IMR-90 (cell line): Measurements from ENCODE around the gene KRT7. TPM values are rescaled to one million over a fixed set of nuclear protein-coding genes. Genes with fewer than 3 reads are reported as not detected.

Source experiments
- MAZ ChIP-seq: IDR thresholded peaks from 2 replicates; pipeline ENCODE4 v1.6.1; 2012; ENCODE audit warnings: low read depth, mild to moderate bottlenecking, low read length, improper control_type of control experiment, moderate library complexity, borderline replicate concordance
- polyA plus RNA-seq, 3 experiments: library from polyadenylated mRNA; depleted of rRNA; stranded (reverse); fragments of >200 nt; gene quantifications; 2 replicates each; pipeline ENCODE4 v1.2.3, GENCODE V29; 2012; ENCODE audit warnings: low replicate concordance in 1 of 3
- total RNA-seq: library from RNA; depleted of rRNA; stranded (reverse); fragments of >200 nt; gene quantifications from 2 replicates; pipeline ENCODE4 v1.2.3, GENCODE V29; 2012
- TF ChIP-seq, protein P1 (sequence below): fragments of 150-350 bp; IDR thresholded peaks from 2 replicates; pipeline ENCODE4 v1.6.1; 2016; ENCODE audit warnings: low read depth, mild to moderate bottlenecking, low read length, moderate library complexity, borderline replicate concordance

The KRT7 gene
- total and polyA plus RNA-seq, 2 of the 4 experiments (the other 2 are of a cell fraction), result 0.54 to 1.7 TPM

DNA sequence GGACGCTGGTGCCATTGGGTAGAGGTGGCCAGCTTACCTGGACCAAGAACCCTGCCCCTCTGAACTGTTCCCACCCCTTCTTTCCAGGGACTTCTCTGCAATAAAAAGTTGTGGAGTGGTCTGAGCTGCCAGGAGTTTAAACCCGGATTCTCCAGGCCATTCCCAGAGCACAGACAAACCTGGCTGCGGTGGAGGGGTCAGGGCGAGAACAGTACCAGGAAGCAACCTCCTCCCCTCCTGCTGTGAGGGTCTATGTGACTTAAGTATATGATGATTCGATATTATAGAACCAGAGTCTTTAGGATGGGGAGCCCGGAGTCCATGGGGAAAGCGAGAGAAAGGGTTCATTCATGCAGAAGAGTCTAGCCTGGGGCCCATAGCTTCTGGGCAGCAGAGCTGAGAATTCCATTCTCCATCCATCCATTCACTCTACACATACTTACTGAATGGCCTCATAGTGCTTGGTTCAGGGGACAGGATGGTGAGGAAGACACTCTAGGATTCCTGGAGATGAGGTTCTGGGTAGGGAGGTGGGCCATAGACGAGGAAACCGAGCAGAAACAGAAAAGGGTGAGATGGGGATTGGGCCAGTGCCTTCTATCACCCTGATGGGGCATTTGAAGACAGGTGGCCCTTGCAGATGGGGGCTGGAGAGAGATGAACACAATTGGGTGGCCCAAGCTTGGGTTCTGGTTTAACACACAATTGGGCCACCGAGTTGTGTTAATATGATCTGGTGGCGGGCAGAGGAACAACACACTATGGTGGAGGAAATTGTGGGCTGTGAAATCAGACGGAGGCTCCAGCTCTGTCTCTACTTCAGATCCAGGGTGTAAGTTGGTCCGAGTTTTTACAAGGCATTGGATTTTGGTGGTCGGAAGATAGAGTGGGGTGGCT, 46.6 kb downstream of the KRT7 start (continued):
- TF ChIP-seq, protein P1, sequence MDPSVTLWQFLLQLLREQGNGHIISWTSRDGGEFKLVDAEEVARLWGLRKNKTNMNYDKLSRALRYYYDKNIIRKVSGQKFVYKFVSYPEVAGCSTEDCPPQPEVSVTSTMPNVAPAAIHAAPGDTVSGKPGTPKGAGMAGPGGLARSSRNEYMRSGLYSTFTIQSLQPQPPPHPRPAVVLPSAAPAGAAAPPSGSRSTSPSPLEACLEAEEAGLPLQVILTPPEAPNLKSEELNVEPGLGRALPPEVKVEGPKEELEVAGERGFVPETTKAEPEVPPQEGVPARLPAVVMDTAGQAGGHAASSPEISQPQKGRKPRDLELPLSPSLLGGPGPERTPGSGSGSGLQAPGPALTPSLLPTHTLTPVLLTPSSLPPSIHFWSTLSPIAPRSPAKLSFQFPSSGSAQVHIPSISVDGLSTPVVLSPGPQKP, result no peak
- no peak for TF ChIP-seq MAZ
